HG03432 (cell line): ENCODE data around the gene P2RX4.
"Not testable (repeated sequence)": the region's sequence is repeated elsewhere in the genome, so short reads cannot be mapped to it uniquely, and the experiment has no call there.

Experiments
- ATAC-seq: cut with Tn5 transposase; IDR thresholded peaks from one replicate; pipeline ENCODE4 v1.9.1; 2021; ENCODE audit warnings: mild to moderate bottlenecking, moderate library complexity; ENCODE audit not compliant: unreplicated experiment

The P2RX4 gene

GRCh38 chr12:121239351-121240061, 29.6 kb downstream of the P2RX4 start:
- no peak for ATAC-seq

- ATAC-seq, result no peak
Measured at GRCh38 chr12:121240062-121240420, 30.1 kb downstream of the P2RX4 start.

DNA sequence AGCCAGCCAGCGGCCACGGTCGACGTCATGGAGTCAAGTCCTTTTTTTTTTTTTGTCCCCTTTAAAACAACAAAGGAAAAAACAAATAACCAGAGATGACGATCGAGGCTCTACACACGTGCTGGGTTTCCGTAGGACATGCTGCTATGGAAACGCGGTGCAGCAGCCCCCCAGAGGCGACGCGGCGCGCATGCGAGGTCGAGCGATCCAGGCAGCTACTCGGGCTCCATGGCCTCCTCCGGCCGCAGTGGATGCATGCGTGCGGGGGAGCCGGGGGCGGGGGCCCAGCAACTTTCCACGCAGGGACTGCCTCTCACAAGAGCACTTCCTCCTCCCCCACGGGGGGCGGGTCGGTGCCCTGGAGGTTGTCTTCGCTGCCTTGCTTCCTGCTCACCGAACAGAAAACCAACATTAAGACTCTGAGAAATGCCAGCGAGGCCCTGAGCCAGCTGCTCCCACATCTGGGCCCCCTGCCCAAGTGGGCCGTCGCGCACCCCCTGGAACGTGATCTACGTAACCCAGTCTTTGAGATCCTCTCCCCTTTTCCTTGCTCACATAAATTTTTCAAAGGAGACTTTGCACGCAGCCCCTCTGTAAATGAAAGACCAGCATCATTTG, 30.7 kb downstream of the P2RX4 start:
- ATAC-seq, result no peak

DNA sequence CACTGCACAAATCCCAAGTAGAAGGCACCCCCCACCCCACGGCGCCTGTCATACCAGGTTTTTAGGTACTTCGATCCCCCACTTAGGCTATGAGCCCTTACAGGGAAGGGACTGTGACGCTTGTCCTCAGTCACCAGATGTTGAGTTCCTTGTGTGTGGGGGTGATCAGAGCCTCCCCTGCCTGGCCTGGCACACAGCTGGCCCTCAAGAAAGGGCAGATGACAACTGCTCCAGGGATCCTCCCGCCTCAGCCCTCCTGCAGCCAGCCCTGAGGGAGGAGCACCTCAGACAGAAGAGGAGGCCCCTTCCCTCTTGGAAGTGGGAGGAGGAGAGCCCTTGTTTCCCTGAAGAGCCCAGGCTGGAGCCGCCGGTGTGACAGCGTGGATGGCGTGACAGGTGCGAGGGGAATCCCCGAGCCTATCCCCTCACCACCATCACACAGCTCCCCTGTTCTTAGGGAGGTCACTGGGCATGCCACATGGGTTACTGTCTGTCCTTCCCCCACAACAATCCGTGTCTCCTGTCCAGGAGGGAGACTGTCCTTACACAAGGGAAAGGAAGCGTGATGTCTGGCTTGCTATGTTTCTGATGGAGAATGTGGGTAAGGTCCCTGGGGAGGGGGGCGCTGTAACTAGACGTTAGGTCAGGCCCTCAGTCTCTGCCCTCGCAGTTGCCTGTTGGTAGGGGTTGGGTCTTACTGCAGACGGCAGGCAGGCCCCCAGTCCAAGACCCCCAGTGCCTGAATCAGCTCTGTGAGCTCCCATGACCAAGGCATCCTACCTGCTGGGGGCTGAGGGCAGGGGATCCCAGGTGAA, 31.4 kb downstream of the P2RX4 start:
- no peak for ATAC-seq

- ATAC-seq, result no peak
Measured at GRCh38 chr12:121245031-121245430, 35.1 kb downstream of the P2RX4 start.

DNA sequence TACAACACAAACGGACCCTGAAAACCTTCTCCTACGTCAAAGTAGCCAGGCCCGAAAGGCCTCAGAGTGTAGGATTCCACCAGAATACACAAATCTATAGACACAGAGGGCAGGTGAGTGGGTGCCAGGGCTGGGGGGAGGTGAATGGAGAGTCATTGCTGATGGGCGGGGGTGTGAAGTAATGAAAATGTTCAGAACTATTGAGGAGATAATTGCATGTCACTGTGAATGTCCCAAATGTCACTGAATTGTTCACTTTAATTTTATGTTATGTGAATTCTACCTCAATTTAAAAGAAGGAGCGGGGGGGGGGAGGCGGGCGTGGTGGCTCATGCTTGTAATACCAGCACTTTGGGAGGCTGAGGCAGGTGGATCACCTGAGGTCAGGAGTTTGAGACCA, 36.0 kb downstream of the P2RX4 start:
- ATAC-seq, result no peak

DNA sequence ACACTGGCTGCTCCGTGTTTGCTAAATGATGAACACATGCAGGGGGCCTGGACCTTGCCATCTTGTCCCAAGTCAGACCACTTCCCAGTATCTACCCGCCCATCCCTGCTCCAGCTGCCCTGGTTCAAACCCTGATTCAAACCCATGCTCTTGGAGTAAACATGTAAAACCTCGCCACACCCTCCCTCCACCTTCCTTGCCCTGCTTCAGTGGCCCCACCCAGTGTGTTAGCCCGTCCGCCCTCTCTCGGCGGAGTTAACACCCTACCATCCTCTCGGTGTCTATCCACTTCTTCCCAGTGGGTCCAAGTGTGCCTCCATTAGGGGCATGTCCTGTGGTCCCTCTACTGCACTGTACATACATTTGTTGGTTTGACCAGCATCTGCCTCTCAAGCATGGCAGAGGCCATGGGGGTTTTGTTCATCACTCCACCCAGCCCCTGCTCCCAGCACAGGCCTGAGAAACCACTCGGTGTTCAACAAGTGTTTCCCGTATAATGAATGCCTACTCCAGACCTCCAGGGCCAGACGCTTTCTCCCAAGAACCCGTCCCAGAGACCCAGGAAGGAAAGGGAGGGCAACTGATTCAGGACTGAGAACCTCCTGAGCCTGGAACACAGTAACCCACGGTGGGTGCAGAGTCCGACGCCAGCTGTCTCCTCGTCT, 37.1 kb downstream of the P2RX4 start:
- no peak for ATAC-seq

DNA sequence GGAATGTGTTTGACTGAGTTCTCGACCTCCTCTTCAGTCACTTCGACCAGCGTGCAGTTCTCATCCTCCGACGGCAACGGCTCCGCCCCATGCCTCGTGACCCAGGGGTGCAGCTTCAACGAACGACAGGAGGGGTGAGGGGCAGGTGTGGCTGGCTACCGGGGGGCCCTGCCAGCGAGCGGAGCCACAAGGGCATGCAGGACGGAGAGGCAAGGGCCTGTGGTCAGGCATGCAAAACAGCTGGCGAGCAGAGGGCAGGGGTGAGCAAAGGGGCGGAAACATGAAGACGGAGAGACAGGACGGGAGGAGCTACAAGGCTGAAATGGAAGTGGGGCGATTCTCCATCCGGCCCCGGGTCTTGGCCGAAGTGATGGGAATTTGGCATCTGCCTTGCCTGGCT, 38.7 kb downstream of the P2RX4 start:
- ATAC-seq, result peak; percentile 76

- ATAC-seq, result no peak
Measured at GRCh38 chr12:121250359-121250758, 40.4 kb downstream of the P2RX4 start.

DNA sequence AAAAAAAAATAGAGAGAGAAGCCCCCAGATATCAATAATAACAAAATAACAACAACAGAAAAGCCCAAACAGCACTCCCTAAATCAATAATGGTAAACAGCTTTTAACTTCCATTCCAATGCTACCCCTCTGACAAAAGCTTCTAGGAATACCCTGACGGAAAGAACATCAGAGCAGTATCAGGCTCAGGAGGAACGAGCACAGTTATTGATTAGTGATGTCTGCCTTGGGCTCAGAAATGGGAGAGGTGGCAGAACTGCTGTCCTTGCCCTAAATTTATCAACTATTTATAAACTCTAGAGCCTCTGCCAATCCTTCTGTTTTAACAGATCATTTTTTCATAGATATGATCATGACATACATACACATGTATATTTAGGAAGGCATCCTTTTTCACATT, 41.9 kb downstream of the P2RX4 start:
- ATAC-seq, result no peak

DNA sequence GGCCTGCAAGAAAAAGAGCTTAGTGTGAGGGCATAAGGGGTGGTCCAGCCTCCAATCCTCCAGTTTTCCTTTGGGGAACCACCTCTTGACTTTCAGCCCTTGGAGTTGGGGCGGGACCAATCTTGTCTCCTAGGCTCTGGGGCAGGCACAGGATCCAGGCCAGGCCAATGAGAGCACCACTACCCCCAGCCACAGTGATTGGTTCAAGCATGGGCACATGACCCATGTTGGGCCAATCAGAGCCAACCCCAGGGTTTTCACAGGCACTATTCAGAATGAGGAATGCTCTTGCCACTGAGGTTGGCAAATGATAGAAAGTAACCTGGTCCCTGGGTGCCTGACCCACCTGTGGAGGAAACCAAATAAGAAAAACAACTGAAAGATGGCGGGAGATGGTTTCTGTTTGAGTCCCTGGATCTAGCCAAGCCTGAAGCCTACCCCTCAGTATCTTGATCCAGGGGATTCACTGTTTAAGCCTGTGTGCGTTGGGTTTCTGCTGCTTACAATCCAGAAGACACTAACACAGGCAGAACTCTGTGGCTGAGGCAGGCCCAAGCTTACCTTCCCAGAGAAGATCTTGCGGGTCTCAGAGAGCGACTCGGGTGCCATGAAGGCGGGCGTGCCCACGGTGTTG, 42.9 kb downstream of the P2RX4 start:
- no peak for ATAC-seq

DNA sequence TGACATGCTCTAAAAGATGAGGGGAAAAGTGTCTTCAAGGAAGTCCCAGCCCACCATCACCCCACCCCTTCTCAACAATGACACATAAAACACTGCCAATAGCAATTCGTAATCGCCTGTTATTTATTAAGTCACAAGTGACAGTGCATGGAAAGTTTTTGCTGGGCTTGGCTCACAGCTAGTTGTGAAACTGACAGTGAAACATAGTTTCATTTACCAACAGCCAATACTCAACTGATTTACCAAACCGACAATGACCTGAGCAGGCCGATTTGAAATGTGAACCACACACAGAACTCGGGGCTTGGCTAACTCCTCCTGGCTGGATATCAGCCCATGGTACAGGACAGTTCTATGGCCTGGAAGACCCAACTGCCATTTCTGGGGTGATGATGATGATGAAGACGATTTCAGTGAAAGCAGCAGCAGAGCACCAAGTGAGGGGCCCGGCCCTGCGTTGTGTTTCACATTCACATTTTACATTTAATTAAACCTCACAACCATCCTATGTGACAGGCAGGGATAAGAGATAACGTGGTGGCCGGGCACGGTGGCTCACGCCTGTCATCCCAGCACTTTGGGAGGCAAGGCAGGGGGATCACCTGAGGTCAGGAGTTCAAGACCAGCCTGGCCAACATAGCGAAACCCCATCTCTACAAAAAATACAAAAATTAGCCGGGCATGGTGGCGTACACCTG, 43.9 kb downstream of the P2RX4 start:
- no peak for ATAC-seq

DNA sequence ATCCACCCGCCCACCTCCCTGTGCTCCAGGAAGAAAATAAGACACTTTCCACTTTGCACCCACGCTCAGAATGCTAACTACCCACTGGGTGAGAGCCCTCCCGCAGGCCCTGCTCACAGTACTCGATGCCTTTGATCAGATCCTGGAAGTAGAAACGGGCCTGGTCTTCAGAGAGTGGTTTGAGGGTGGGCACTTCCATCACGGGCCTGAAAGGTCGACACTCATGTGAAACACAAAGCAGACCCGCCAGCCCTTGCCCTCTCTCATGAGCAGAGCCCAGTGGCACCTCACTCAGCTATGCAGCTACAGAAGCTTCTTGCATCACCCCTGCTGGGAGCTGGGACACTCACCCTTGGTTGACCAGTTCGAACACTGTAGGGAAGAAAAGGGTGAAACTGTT, 45.5 kb downstream of the P2RX4 start:
- no peak for ATAC-seq

GRCh38 chr12:121257704-121258449, 47.9 kb downstream of the P2RX4 start:
- not testable (repeated sequence) for ATAC-seq

- ATAC-seq, result no peak
Measured at GRCh38 chr12:121259074-121259473, 49.1 kb downstream of the P2RX4 start.

DNA sequence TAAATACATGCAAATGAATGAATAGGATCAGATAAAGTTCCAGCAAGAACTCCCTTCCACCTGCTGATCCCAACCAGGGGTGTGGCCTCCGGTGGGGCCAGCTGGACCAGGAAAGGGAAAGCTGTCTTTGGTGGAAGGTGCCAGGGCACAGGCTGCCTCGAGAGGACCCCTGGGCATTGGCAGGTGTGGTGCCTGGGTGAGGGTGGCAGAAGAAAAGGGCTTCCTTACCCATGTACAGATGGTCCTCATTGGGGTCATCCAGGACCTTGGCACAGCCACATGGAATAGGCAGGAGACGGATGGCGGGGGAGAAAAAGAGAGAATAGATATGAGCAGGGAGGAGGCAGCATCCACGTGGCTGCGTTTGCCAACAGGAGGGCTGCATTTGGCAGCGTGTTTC, 50.2 kb downstream of the P2RX4 start:
- ATAC-seq, result no peak

DNA sequence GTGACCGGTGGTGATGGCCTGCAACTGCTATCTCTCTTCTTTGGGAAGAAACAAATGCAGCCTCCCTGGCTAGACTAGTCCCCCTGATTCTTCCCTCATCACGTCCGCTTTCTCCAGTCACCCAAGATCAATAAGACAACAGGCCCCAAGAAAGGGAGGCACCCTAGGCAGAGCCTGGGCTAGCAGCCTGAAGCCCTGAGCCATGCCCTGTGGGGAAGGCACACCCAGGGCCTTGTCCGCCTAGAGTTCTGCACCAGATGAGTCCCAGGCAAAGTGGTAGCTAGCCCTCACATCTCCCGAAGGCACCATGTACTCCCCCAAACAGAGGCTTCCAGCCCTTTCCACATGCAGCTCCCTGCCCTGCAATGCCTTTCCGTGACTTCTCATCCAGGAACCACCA, 51.5 kb downstream of the P2RX4 start:
- no peak for ATAC-seq

- no peak for ATAC-seq
Measured at GRCh38 chr12:121263206-121263935, 53.4 kb downstream of the P2RX4 start.

DNA sequence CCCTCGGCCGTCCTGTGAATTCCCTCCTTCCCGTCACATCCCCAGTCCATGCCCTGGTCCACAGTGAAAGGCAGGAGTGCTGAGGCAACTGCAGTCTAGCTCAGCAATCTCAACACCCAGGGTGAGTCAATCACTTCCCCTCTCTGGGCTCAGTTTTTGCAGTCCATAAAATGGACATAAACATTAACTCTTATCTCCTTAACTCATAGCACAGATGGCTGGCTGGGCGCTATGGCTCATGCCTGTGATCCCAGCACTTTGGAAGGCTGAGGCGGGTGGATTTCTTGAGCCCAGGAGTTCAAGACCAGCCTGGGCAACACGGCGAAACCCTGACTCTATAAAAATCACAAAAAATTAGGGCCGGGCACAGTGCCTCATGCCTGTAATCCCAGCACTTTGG, 54.2 kb downstream of the P2RX4 start:
- no peak for ATAC-seq
